GM21390 (cell line): ENCODE results near the gene CACYBP.
"Not testable (repeated sequence)": the region's sequence is repeated elsewhere in the genome, so short reads cannot be mapped to it uniquely, and the experiment has no call there.

ENCODE experiments used
- ATAC-seq: cut with Tn5 transposase; IDR thresholded peaks from one replicate; pipeline ENCODE4 v1.9.1; 2021; ENCODE audit not compliant: unreplicated experiment

CACYBP gene

DNA sequence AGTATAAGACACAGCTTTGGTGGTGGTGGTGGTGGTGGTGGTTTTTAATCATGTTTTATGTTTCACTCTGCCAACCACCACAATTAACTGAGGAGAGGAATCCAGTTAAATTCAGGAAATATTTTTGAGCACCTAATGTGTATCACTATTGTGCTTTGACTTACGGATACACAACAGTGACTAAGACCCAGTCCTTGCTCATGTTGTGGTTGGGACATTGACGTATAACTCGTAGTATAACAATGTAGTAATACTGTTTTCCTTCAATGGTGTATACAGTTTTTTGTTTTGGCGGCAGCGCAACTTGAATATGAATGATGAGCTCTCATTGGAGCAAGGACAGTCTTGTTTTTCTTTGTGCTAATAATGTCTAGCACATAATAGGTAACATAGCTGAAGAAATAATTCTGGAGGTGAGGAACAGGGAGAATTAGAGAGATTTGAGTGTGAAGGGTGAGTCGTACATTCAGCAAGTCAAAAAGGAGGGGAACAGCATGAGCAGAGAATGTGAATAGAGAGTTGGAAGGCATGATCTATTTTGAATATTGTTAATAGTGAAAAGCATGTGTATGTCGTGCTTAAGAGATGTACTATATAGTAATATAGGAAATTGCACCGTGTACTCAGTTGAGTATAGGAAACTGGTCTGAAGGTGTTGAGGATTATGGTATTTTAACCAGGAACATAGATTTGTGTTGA is 5.5 kb downstream of the CACYBP start:
- no peak for ATAC-seq

DNA sequence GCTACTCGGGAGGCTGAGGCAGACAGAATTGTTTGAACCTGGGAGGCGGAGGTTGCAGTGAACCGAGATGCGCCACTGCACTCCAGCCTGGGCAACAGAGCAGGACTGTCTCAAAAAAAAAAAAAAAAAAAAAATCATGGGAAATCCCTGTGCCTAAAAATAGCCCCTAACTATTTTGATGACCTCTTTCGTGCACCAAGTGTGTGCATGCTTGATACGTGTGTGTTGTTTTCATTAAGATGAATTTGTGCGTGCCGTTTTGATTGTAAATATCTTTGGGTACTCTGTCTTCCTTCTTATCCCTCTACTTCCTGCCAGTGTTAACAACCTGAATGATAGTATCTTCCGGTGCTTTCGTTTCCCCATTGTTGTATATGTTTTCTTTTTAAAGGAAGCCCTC is 9.8 kb downstream of the CACYBP start:
- no peak for ATAC-seq

DNA sequence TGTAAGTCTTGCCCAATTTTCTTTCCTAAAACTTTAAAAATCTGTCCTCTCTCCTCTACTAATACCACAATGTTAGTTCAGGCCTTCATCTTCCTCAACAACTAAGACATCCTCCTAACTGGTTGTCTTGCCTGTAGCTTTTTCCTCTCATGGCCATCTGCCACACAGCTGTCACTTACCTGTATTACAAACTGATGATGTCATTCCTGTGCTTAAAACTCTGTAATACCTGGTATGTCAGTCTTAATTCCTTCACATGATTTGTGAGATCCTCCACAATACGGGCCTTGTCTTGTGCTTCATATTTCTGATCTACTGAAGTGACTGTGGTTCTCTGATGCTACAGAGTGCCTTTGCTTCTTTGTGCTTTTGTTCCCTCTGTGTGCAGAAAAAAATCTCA is 13.7 kb downstream of the CACYBP start:
- no peak for ATAC-seq

DNA sequence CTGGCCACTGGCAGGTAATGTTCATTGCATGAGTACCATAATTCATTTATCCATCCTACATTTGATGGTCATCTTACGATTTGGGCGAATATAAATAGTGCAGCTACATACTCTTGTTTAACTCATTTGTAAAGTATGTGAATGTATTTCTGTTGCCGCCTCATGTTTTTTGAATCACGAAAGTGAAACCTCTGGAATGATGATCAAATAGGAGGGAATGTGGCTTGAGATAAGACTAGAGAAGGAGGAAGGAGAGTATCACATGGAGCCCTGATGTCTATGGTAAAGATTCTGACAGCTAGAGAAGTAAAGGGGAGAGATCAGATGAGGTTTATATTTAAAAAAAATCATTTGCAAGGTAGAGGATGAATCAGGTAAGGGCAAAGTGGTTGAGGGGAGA is 15.5 kb downstream of the CACYBP start:
- no peak for ATAC-seq

DNA sequence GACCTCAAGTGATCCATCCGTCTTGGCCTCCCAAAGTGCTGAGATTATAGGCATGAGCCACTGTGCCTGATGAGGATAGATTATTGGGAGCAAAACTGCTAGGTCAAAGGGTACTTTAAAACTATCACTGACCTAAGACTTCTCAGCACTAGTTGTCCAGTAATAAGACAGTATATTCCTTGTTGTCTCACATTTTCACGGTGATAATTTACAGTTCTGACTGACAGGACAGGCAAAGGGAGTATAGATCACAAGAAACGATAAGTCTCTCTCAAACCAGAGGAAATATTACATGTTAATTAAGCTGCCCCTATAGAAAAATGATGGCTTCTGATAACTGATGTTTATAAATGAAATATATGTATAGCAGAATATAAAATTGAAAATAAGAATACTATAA is 19.8 kb downstream of the CACYBP start:
- no peak for ATAC-seq

DNA sequence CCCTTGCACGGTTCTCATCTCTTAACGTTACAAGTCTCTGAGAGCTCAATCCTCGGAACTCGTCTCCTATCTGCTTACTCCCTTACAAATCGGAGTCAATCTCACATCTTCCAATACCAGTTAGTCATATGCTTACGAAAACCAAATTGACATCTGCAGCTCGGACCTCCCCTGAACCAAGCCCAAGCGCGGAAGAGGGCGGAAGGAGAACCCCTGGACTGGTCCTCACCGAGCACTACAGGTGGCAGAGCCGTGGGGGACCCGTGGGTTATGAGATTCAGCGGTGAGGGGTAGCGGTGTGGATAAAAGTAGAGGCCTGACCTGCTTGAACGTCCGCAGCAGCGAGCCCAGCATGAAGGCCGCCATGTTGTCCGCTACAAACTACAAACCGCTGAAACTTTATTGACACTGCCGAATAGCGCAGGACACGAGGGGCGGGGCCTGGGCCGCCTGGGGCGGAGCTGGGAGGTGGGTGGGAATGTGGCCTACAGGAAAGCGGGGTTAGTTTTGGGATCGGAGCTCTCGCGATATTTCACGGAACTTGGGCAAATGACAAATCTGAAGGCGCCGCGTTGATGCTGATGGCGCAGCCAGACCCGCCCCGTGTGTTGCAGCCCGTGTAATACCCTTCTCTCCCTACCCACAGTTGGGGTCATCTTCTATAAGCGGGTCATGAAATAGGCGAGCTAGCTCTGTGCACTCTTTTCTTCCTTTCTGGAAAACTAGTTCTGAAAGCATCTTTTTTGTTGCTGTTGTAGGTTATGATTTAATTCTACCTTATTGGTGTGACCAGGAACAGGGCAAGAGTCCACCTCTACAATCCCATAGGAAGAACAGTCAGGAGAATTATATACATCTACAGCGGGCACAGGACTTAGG is 23.5 kb downstream of the CACYBP start, which contains the start of gene MRPS14:
TSS of gene MRPS14 (minus strand) at position 383 of the 879 bp plus-strand sequence. CDS start at position 366, 17 bp downstream.
- ATAC-seq, result peak; percentile 94

DNA sequence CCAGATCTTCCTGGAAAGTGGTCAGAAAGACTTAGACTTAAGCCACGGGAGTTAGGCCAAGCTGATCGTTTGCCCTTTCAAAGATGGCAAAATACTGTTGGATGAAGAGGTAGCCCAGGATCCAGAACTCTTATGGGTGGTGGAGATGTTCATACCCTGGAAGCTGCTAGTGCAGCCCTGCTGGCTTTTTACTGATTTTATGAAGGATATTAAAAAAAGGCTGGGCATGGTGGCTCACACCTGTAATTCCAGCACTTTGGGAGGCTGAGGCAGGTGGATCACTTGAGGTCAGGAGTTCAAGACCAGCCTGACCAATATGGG is 24.1 kb downstream of the CACYBP start:
- ATAC-seq, result peak; percentile 2

DNA sequence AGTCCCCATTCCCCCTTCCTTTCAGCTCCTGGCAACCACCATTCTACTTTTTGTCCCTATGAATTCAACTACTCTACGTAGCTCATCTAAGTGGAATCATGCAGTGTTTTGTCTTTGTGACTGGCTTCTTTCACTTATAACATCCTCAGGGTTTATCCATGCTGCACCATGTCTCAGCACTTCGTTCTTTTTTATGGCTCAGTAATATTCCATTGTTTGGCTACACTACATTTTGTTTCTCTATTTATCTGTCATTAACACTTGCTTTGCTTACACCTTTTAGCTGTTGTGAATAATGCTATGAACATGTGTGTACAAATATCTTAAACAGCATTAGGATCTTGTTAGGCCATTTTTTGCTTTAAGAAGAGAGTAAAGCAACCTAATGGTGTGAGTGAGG is 25.0 kb downstream of the CACYBP start:
- no peak for ATAC-seq

DNA sequence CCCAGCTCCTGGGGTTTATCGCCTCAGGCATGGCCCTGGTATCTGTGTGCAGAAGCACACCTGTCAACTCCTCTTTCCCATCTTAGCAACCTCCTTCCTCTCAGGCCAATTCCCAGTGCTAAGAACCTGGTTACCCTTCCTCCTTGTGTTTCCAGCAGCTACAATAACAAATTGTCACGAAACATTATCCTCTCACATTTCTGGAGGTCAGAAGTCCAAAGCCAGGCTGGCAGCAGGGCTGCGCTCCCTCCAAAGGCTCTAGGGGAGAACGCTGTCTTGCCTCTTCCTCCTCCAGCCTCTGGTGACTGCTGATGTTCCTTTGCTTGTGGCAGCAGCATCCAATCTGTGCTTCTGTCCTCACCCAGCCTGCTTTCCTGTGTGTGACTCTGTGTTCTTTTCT is 34.2 kb downstream of the CACYBP start:
- no peak for ATAC-seq

DNA sequence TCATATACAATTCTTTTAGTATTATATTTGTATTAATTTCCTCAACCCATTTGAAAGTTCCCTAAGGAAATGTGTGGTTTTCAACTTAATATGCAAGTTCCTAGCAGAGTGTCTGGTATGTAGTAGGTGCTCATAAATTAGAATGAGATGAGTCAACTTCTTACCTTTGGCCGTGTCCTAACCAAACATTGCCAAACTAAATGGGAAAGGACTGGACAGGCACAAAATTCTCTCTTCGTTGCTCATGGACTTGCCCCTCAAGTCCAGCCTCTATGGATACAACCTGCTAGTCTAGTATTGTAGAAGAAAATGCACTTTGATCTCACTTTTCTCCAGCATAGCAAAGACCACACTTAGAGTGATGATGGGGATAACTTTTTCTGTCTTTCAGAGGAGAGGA is 35.0 kb downstream of the CACYBP start:
- no peak for ATAC-seq

DNA sequence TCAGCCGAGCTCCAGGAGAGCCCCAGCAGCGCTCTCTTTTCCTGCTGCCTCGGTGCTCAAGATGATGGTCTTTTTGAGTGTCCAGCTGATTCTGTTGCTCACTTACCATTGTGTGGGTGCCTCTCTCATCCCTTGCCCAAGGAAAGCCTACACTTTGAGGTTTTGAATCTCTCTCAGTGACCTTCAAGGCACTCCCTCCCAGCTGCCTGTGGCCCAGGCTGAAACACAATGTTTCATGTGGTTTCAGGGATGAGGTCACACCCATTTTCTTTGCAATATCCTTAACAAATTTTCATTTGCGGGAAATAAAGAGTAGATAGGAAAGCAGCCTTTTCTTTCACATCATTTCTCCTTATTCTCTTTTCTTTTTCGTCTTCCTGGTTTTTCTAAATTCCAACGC is 36.1 kb downstream of the CACYBP start:
- ATAC-seq, result no peak

DNA sequence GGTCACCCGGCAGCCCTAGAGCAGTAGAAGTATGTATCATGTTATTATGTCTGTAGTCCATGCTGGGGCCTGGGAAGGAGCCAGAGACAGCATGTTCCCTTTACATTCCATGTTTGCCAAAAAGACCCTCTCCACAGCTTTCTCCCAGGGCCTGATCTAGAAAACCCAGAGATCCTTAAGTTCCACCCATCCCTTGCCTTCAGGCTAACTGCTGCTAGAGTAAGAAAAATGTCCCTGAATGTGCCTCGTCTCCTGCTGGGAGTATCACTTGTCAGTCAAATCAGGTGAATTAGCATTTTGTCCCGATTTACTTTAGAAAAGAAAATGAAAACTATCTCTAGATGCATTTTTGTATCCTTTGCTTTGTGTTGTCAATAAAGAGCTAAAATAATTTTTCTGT is 36.7 kb downstream of the CACYBP start:
- no peak for ATAC-seq

DNA sequence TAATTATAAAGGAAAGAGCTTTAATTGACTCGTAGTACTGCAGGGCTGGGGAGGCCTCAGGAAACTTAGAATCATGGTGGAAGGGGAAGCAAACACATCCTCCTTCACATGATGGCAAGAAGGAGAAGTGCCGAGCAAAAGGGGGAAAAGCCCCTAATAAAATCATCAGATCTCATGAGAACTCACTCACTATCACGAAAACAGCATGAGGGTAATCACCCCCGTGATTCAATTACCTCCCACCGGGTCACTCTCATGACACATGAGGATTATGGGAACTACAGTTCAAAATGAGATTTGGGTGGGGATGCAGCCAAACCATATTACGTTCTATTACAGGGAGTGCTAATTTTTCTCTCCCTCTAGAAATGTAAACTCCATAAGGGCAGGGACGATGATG is 37.7 kb downstream of the CACYBP start:
- no peak for ATAC-seq

DNA sequence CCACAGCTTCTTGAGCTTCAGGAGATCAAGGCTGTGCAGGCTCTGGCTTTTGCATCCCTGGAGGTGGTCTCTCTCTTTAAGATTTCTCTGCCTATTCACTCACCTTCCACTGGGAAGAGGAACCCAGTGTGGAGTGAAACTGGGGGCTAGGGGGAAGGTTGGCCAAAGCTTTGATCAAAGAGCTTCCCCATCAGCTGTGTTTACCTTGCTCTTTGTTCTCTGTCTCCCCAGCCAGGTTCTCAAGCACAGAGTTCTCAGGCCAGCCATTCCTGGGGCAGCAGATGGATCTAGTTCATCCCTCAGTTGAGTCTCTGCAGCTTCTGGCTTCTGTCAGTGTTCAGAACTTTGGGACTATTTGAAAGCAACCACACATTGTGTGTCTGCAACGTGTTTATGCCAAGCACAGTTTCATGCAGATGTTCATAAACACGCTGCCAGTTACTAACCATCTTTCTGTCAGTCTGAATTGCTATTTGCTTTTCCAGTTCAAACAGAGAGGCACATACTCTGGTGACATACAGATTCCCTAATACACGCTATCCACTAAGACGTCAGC is 40.7 kb downstream of the CACYBP start:
- no peak for ATAC-seq

DNA sequence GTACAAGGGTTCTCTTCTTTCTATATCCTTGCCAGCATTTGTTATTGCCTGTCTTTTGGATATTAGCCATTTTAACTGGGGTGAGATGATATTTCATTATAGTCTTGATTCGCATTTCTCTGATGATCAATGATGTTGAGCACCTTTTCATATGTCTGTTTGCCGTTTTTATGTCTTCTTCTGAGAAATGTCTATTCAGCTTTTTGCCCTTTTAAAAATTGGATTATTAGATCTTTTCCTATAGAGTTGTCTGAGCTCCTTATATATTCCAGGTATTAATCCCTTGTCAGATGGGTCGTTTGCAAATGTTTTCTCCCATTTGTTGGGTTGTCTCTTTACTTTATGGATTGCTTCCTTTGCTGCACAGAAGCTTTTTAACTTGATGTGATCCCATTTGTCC is 42.9 kb downstream of the CACYBP start:
- ATAC-seq, result no peak

DNA sequence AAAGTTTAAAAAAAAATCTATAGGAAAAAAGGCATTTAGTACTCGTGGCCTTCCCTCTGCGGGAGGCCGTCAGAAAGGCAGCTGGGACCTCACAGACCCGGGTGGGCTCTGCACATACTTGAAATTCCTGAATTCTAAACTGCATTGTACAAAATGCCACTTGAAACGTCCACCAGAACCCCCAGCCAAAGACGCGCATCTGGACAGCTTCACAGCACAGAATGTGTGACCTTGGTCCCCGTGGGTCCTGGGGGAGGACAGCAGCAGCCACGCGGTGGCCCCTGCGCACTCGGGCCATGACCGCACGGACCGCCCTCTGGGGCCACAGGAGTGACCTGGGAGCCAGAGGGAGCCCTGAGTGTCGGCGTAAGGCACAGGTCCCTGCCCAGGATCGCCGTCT is 44.1 kb downstream of the CACYBP start:
- ATAC-seq, result no peak

DNA sequence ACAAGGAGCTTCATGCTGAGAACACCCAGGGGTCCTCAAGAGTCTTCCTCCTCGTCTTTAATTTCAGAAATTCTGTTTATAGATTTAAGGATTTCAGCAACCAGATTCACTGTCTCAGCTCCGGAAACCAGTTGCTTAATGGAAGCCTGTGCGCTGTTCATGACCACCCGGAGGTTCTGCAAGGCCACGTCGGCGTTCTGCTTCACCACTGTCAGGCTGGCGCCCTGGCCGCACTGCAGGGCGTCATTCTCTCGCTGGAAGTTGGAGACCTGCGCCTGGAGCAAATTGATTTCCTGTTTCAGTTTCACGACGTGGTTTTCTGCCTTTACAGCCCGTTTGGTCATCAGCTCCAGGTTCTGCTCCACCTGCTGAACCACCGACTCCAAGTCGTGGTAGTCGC is 44.8 kb downstream of the CACYBP start:
- ATAC-seq, result not testable (repeated sequence)

DNA sequence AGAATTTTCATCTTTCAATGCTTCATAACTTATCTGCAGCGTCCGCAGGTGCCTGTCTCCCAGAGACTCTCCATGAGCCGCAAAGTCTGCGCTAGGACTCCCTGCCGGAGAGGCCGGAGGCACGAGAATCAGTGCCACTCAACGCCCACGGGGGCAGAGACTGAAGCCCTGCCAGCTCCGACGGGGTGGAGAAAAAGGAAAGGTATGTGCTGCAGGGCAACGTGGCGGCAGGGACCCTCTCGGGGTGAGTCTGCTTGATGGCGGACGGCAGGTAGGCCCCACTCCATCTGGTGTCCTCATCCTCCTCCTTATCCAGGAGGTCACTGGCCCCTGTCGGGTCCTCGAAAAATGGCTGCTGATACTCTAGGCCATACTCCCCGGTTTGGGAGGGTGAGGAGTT is 45.4 kb downstream of the CACYBP start:
- no peak for ATAC-seq

DNA sequence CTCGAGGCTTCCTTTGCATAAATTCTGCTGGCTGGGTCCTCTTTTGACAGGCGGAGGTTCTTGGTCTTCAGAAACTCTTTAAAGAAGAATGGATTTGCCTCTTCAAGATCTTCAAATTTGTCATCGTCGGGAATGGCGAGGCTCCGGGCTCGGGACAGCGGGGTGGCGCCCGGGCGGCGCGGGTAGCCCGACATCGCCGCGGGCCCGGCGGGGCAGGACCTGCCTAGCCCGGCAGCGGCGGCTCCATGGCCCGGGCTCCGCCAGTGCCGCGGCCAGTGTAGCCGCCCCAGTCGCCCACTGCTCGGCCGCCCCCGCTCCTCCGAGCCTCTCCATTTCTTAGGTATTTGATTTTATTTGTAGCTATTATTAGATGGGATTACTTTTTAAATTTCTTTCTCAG is 45.8 kb downstream of the CACYBP start:
- no peak for ATAC-seq

DNA sequence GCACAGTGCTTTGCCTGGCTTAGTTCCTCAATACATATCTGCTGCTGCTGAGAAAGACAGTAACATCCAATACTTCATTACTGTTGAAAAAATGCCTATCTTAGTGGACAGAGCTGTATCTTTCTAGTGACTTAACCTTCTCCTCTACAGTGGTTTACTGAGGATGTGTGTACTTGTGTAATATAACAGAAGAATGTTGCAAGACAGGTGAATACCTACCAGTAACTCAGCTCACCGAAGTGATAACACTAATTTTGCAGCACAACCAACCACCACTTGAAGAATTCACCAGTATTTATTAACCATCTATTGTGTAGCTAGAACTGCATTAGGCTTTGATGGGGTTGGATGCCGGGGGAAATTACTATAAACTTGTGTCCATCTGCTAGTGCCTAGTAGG is 51.2 kb downstream of the CACYBP start:
- no peak for ATAC-seq

DNA sequence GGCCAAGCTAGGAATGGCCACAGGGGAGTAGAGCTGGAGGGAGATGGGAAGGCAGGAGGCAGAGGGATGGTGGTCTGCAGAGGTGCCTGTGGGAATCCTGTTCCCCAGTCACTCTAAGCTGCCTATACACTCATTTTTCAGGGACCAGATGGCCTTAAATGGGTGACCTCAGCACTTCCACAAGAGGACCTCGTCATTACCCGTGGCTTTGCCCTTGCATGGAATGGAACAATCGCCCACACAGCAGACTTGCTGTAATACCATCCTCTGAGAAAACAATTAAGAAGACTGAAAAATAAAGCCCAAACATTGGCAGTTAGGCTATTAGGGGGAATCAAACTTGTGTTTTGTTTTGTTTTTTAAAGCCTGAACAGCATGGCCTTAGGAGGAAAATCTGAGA is 55.0 kb downstream of the CACYBP start:
- no peak for ATAC-seq
